ENCODE results near the gene STK32C.
"Not testable (repeated sequence)": the region's sequence is repeated elsewhere in the genome, so short reads cannot be mapped to it uniquely, and the experiment has no call there.

STK32C gene

DNA sequence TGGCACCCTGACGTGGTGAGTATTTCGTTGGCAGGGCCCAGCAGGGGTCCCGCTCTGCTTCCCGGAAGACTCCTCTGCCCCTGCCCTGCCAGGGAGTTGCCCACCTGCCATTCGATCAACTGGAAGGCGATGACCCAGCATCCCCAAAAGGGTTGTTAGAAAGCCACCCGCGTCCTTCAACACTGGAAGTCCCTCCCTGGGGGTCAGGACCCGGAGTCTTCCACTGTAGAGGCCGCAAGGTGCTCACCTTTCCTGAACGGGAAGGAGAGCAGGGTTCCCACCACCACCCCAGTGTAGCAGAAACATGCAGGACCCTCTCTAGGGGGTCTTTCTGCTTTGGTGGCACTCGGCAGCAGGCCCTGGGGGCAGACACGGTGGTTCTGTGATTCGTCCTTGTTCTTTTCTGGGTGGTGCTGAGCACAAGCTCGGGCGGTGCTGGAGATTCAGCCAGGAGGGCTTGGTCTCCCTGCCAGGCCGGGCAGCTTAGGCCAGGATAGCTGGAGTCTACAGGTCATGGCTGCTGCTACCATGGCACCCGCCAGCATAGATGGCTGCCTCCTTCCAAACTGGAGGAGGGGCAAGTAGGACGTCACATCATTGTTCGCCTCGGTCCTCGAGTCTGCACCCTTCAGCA, 140.6 kb downstream of the STK32C start:
- Histone ChIP-seq H3K4me3 (ENCODE audit: low read length in 2 of 2) (no peak overlapping the region), H3K4me1 (ENCODE audit: control insufficient read depth in 2 of 2, insufficient read depth in 2 of 2, low read length in 2 of 2) (peaks cover 5 to 13% of the 10 kb centered on the region in 2 donors), H3K27me3 (ENCODE audit: control insufficient read depth in 2 of 2, insufficient read depth in 2 of 2, low read length in 2 of 2) (no peaks in the 10 kb centered on the region), H3K9me3 (ENCODE audit: control insufficient read depth in 2 of 2, low read length in 2 of 2) (no peaks in the 10 kb centered on the region), H3K9ac (ENCODE audit: low read depth in 1 of 2, low read length in 2 of 2) (no peak overlapping the region), H3K27ac (ENCODE audit: low read depth in 2 of 2, low read length in 2 of 2) (no peak overlapping the region), H3K36me3 (ENCODE audit: control insufficient read depth in 2 of 2, insufficient read depth in 2 of 2, low read length in 2 of 2) (no peaks in the 10 kb centered on the region)

DNA sequence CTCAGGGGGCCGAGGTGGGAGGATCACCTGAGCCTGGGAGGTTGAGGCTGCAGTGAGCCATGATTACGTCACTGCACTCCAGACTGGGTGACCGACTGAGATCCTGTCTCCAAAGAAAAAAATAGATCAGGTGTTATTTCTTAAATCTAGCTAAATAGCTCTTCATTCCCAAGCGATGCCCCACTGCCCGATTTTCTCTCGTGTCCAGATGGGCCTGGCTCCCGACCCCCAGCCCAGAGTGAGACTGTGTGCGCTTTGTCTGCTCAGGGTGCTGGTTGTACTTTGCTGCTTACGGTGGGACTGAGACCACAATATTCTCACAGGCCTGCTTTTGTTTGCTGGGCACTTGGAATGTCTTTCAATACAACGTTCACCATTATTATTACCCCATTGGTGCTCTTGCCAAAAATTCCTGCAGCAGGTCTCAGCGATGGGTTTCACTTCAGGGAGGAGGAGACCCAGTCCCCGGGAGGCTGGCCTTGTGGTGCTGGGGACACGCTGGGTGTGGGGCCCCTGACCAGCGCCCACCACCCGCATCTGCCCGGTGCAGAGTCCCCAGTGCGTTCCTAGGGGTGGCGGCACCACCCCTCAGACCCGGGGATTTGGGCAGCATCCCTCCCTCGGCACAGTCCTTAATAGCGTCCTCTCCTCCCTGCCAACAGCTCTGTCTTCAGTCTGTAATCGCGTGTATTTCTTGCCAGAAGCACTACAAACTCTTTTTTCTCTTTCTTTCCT, 141.4 kb downstream of the STK32C start:
- Histone ChIP-seq H3K27me3 (ENCODE audit: control insufficient read depth in 2 of 2, insufficient read depth in 2 of 2, low read length in 2 of 2) (no peaks in the 10 kb centered on the region), H3K9me3 (ENCODE audit: control insufficient read depth in 2 of 2, low read length in 2 of 2) (no peaks in the 10 kb centered on the region), H3K9ac (ENCODE audit: low read depth in 1 of 2, low read length in 2 of 2) (no peak overlapping the region), H3K36me3 (ENCODE audit: control insufficient read depth in 2 of 2, insufficient read depth in 2 of 2, low read length in 2 of 2) (no peaks in the 10 kb centered on the region), H3K4me1 (ENCODE audit: control insufficient read depth in 2 of 2, insufficient read depth in 2 of 2, low read length in 2 of 2) (peaks cover 7 to 13% of the 10 kb centered on the region in 2 donors), H3K4me3 (ENCODE audit: low read length in 2 of 2) (no peak overlapping the region), H3K27ac (ENCODE audit: low read depth in 2 of 2, low read length in 2 of 2) (no peak overlapping the region)

DNA sequence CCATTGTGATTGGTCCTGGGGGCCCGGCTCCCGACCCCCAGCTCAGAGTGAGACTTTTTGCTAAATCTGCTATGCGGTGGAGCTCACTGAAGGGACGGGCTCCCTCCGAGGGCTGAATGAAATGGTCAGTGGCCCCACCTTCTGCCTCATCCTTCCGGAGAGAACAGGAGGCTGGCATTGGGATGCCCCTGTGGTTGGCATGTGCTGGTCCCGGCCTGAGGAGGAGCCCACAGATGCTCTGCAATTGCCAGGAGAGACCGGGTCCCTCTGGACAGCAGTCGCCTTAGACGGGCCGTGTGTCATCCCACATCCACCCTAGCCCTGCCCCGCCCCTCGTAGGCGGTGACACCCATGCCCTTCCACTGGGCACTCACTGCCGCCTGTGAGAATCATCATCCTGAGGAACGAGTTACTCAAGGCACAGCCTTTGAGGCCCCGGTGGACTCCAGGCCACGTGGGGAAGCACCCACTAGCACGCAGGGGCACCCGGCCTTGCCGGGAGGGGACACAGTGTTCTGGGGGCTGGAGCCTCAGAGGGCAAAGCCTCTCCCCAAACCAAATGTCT, 142.3 kb downstream of the STK32C start:
- Histone ChIP-seq H3K4me1 (ENCODE audit: control insufficient read depth in 2 of 2, insufficient read depth in 2 of 2, low read length in 2 of 2) (peaks cover 7 to 13% of the 10 kb centered on the region in 2 donors), H3K27ac (ENCODE audit: low read depth in 2 of 2, low read length in 2 of 2) (no peak overlapping the region), H3K9me3 (ENCODE audit: control insufficient read depth in 2 of 2, low read length in 2 of 2) (no peaks in the 10 kb centered on the region), H3K4me3 (ENCODE audit: low read length in 2 of 2) (no peak overlapping the region), H3K9ac (ENCODE audit: low read depth in 1 of 2, low read length in 2 of 2) (no peak overlapping the region), H3K36me3 (ENCODE audit: control insufficient read depth in 2 of 2, insufficient read depth in 2 of 2, low read length in 2 of 2) (no peaks in the 10 kb centered on the region), H3K27me3 (ENCODE audit: control insufficient read depth in 2 of 2, insufficient read depth in 2 of 2, low read length in 2 of 2) (no peaks in the 10 kb centered on the region)

DNA sequence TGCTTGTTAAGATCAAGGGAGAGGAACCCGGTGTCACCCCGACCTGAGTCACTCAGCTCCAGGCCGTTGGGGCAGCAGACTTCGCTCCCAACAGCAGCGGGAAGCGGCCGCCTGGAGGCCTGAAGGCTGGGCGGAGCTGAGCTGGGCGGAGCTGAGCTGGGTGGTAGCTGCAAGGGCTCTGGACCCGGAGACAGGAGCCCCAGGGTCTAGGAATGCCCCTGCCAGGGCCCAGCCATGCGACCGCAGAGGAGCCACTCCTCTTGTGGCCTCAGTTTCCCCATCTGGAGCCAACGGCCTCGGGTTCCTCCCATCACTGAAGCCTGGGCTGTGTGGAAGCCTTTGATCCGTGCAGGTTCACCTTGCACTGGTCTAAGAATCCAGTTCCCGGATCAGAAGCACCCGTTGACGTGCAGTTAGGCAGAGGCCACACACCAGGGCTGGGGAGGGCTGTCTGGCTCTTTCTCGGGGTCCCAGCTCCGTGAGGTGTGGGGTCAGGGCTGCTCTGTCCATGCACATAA, 142.9 kb downstream of the STK32C start:
- Histone ChIP-seq H3K27ac (ENCODE audit: low read depth in 2 of 2, low read length in 2 of 2) (no peak overlapping the region), H3K4me3 (ENCODE audit: low read length in 2 of 2) (no peak overlapping the region), H3K36me3 (ENCODE audit: control insufficient read depth in 2 of 2, insufficient read depth in 2 of 2, low read length in 2 of 2) (no peaks in the 10 kb centered on the region), H3K9me3 (ENCODE audit: control insufficient read depth in 2 of 2, low read length in 2 of 2) (no peaks in the 10 kb centered on the region), H3K9ac (ENCODE audit: low read depth in 1 of 2, low read length in 2 of 2) (no peak overlapping the region), H3K27me3 (ENCODE audit: control insufficient read depth in 2 of 2, insufficient read depth in 2 of 2, low read length in 2 of 2) (no peaks in the 10 kb centered on the region), H3K4me1 (ENCODE audit: control insufficient read depth in 2 of 2, insufficient read depth in 2 of 2, low read length in 2 of 2) (peaks cover 7 to 13% of the 10 kb centered on the region in 2 donors)

DNA sequence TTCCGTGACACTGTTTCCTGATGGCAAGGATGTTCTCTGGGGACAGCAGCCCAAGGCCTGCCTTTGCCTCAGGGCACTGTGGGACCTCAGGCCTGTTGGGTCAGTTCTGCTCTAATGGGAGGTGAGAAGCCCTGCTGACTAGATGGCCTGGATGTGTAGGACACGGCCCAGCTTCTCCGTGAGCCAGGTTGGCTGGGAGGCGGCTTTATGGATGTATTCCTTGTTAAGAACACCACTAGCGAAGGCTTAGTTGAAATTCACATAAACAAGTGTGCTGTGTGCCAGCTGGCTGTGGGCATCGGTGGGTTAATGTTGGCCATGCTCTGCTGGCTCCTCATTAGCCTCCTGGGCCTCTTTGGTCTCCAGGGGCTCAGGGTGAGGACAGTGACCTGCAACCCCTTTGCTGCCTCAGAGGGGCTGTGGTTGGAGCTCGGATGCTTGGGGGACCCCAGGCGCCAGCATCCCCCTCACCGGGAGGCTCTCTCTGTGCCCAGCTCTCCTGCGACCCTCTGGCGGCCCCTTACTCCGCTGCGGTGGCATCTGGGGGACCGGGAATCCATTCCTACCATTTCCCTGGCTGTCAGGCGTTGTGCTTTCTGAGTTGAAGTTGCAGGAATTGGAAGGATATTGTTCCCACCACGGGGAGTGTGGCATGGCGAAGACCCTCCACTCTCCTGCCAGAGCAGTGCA, 143.8 kb downstream of the STK32C start:
- Histone ChIP-seq H3K27me3 (ENCODE audit: control insufficient read depth in 2 of 2, insufficient read depth in 2 of 2, low read length in 2 of 2) (no peaks in the 10 kb centered on the region), H3K4me3 (ENCODE audit: low read length in 2 of 2) (no peak overlapping the region), H3K4me1 (ENCODE audit: control insufficient read depth in 2 of 2, insufficient read depth in 2 of 2, low read length in 2 of 2) (peaks cover 7 to 13% of the 10 kb centered on the region in 2 donors), H3K36me3 (ENCODE audit: control insufficient read depth in 2 of 2, insufficient read depth in 2 of 2, low read length in 2 of 2) (no peaks in the 10 kb centered on the region), H3K27ac (ENCODE audit: low read depth in 2 of 2, low read length in 2 of 2) (no peak overlapping the region), H3K9ac (ENCODE audit: low read depth in 1 of 2, low read length in 2 of 2) (no peak overlapping the region), H3K9me3 (ENCODE audit: control insufficient read depth in 2 of 2, low read length in 2 of 2) (no peaks in the 10 kb centered on the region)

DNA sequence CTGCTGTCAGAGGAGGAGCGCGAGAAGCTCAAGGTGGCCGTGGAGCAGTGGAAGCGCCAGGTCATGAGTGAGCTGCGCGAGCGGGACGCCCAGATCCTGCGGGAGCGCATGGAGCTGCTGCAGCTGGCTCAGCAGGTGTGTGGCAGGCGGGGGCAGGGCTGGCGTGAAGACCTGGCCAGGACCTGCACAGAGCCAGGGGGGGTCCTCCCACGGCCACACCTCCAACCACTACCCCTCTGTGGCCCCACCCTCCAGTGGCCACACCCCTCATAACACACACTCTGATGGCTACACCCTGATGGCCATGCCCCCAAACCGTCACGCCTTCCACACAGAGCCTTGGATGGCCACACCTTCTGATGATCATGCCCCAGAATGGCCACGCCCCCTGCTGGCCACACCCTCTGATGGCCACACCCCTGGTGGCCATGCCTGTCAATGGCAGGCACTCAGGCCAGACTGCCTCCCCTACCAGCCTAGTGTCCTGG, 144.4 kb downstream of the STK32C start:
- Histone ChIP-seq H3K9ac (ENCODE audit: low read depth in 1 of 2, low read length in 2 of 2) (no peak overlapping the region), H3K27me3 (ENCODE audit: control insufficient read depth in 2 of 2, insufficient read depth in 2 of 2, low read length in 2 of 2) (no peaks in the 10 kb centered on the region), H3K36me3 (ENCODE audit: control insufficient read depth in 2 of 2, insufficient read depth in 2 of 2, low read length in 2 of 2) (no peaks in the 10 kb centered on the region), H3K4me3 (ENCODE audit: low read length in 2 of 2) (no peak overlapping the region), H3K27ac (ENCODE audit: low read depth in 2 of 2, low read length in 2 of 2) (peak overlapping the region in 1 of 2 donors; percentile 6), H3K9me3 (ENCODE audit: control insufficient read depth in 2 of 2, low read length in 2 of 2) (no peaks in the 10 kb centered on the region), H3K4me1 (ENCODE audit: control insufficient read depth in 2 of 2, insufficient read depth in 2 of 2, low read length in 2 of 2) (peaks cover 7 to 13% of the 10 kb centered on the region in 2 donors)

DNA sequence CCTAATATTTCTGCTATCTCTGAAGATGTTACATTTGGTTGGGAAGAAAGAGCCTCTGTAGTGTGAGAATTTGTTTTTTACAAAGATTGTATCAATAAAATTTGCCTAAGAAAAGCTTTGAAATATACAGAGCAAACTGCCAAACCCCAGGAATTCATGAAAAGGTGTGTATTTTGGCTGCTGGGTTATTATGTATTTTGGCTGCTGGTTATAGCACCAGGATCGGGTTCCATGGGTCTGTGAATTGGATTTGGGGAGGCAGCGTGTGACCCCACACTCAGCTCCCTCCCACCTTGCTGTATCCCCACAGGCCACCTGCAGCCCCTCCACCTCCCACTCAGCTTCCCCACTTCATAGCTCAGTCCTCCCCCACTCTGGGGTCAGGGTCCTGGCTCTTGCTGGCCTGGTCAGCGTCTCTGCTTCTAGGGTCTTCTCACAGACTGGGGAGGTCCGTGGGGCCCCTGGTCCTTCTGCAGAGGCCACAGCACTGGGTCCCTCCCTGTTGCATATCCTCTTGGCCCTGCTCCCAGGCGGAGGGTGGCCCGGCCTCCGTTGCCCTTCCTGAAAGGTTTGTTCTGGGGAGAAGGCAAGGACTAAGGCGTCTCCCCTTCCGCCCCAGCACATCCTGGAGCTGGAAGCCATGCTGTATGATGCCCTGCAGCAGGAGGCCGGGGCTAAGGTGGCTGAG, 145.0 kb downstream of the STK32C start:
- H3K4me1 ChIP-seq (ENCODE audit: control insufficient read depth in 2 of 2, insufficient read depth in 2 of 2, low read length in 2 of 2) = peaks cover 7 to 13% of the 10 kb centered on the region in 2 donors
- H3K9me3 ChIP-seq (ENCODE audit: control insufficient read depth in 2 of 2, low read length in 2 of 2) = no peaks in the 10 kb centered on the region
- no peaks in the 10 kb centered on the region for H3K27me3 ChIP-seq (ENCODE audit: control insufficient read depth in 2 of 2, insufficient read depth in 2 of 2, low read length in 2 of 2)
- no peak overlapping the region for H3K4me3 ChIP-seq (ENCODE audit: low read length in 2 of 2)
- H3K27ac ChIP-seq (ENCODE audit: low read depth in 2 of 2, low read length in 2 of 2) = peak overlapping the region; percentile 6 to 23
- no peaks in the 10 kb centered on the region for H3K36me3 ChIP-seq (ENCODE audit: control insufficient read depth in 2 of 2, insufficient read depth in 2 of 2, low read length in 2 of 2)
- H3K9ac ChIP-seq (ENCODE audit: low read depth in 1 of 2, low read length in 2 of 2) = no peak overlapping the region

DNA sequence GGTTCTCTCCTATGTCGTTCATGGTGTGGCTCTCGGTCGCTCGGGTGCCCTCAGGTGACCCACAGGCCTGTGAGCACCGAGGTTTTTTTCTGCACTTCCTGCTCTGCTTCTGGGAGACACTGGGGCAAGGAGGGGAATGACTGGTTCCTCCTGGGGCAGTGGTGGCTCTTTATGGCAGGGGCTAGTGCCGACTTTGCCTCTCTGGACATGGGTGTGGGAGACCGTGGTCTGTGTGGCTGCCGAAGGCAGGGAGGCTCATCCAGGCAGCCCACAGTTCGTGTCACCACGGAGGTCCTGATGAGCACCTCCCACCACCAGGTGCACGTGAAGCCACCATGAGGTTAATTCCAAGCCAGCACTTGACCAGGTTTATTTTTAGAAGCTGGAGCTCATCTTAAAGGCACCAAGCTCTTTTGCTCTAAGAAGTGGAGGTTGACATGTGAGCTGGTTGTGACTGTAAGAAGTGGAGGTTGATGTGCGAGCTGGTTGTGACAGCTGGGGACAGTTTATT, 145.7 kb downstream of the STK32C start:
- Histone ChIP-seq H3K4me3 (ENCODE audit: low read length in 2 of 2) (no peak overlapping the region), H3K27ac (ENCODE audit: low read depth in 2 of 2, low read length in 2 of 2) (peak overlapping the region in 1 of 2 donors; percentile 38), H3K4me1 (ENCODE audit: control insufficient read depth in 2 of 2, insufficient read depth in 2 of 2, low read length in 2 of 2) (peaks cover 7 to 13% of the 10 kb centered on the region in 2 donors), H3K9me3 (ENCODE audit: control insufficient read depth in 2 of 2, low read length in 2 of 2) (no peaks in the 10 kb centered on the region), H3K36me3 (ENCODE audit: control insufficient read depth in 2 of 2, insufficient read depth in 2 of 2, low read length in 2 of 2) (no peaks in the 10 kb centered on the region), H3K27me3 (ENCODE audit: control insufficient read depth in 2 of 2, insufficient read depth in 2 of 2, low read length in 2 of 2) (no peaks in the 10 kb centered on the region), H3K9ac (ENCODE audit: low read depth in 1 of 2, low read length in 2 of 2) (no peak overlapping the region)

DNA sequence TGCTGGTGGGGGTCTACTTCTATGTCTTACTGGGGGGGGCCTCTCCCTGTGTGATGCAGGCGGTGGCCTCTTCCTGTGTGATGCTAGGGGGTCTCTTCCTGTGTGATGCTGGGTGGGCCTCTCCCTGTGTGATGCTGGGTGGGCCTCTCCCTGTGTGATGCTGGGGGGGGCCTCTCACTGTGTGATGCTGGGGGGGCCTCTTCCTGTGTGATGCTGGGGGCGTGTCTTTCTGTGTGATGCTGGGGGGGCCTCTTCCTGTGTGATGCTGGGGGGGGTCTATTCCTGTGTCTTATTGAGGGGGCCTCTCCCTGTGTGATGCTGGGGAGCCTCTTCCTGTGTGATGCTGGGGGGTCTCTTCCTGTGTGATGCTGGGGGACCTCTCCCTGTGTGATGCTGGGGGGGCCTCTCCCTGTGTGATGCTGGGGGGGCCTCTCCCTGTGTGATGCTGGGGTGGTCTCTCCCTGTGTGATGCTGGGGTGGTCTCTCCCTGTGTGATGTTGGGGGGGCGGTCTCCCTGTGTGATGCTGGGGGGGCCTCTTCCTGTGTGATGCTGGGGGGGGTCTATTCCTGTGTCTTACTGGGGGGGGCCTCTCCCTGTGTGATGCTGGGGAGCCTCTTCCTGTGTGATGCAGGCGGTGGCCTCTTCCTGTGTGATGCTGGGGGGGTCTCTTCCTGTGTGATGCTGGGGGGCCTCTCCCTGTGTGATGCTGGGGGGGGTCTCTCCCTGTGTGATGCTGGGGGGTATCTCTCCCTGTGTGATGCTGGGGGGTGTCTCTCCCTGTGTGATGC, 146.7 kb downstream of the STK32C start:
- not testable (repeated sequence) for H3K4me3 ChIP-seq (ENCODE audit: low read length in 2 of 2); H3K27me3 ChIP-seq (ENCODE audit: control insufficient read depth in 2 of 2, insufficient read depth in 2 of 2, low read length in 2 of 2); H3K36me3 ChIP-seq (ENCODE audit: control insufficient read depth in 2 of 2, insufficient read depth in 2 of 2, low read length in 2 of 2); H3K9ac ChIP-seq (ENCODE audit: low read depth in 1 of 2, low read length in 2 of 2); H3K9me3 ChIP-seq (ENCODE audit: control insufficient read depth in 2 of 2, low read length in 2 of 2); H3K27ac ChIP-seq (ENCODE audit: low read depth in 2 of 2, low read length in 2 of 2)
- peaks cover 7 to 13% of the 10 kb centered on the region in 2 donors for H3K4me1 ChIP-seq (ENCODE audit: control insufficient read depth in 2 of 2, insufficient read depth in 2 of 2, low read length in 2 of 2)

Data from mucosa of rectum (tissue), 2 donors.